Endothelial cell of umbilical vein (primary cell): Measurements from ENCODE around the gene C5. TPM values are rescaled to one million over a fixed set of nuclear protein-coding genes. Genes with fewer than 3 reads are reported as not detected.

Experiments used
- BruUV-seq: library from RNA; stranded (reverse); fragments of 400-500 nt; replicated peaks from 2 replicates; lab custom pipeline; 2021; lab: Mats Ljungman, UMichigan
- CTCF ChIA-PET: fragments of 300-600, 350-600 bp; sonication (Branson Sonifier 250); formaldehyde crosslinking; loops from one replicate; lab custom pipeline; 2021; ENCODE audit warnings: antibody characterized with exemption, inconsistent platforms; lab: Charles Lee
- POLR2A ChIA-PET: fragments of 300-600, 350-600 bp; sonication (Branson Sonifier 250); formaldehyde crosslinking; loops from one replicate; lab custom pipeline; 2021; ENCODE audit warnings: antibody characterized with exemption, inconsistent platforms; lab: Charles Lee
- DNase-seq: peaks from one replicate; pipeline ENCODE4 v3.0.0-alpha.2; 2011; ENCODE audit warnings: low read depth, low spot score
- FAIRE-seq: peaks from 2 replicates; lab custom pipeline; 2011; peaks lifted over from hg19 to GRCh38; lab: Jason Lieb, UNC
- H2AFZ ChIP-seq: 2 replicates; pipeline ENCODE4 v1.6.0; 2012; ENCODE audit warnings: low read depth, low read length, control low read depth, inconsistent platforms
- H3K27ac ChIP-seq: 2 replicates; pipeline ENCODE4 v1.5.1; 2011; ENCODE audit warnings: low read depth, mild to moderate bottlenecking, control low read depth, low read length, moderate library complexity; ENCODE audit not compliant: insufficient read depth
- H3K27me3 ChIP-seq, 2 experiments: 2 replicates each; pipeline versions ENCODE4 v1.6.0 to v1.6.1; 2011; ENCODE audit warnings: low read length in 2 of 2, mixed read lengths in 1 of 2; ENCODE audit not compliant: control insufficient read depth in 2 of 2, insufficient read depth in 2 of 2
- H3K36me3 ChIP-seq, 2 experiments: 2 replicates in 1 of 2; 3 replicates in 1 of 2; pipeline ENCODE4 v1.5.1; 2011; ENCODE audit warnings: low read length in 2 of 2, mild to moderate bottlenecking in 1 of 2, moderate library complexity in 1 of 2; ENCODE audit not compliant: control insufficient read depth in 2 of 2, insufficient read depth in 2 of 2; ENCODE audit errors: extremely low read depth in 1 of 2
- H3K4me1 ChIP-seq: 3 replicates; pipeline ENCODE4 v1.5.1; 2011; ENCODE audit warnings: mild to moderate bottlenecking, low read length; ENCODE audit not compliant: control insufficient read depth, insufficient read depth; ENCODE audit errors: extremely low read depth
- H3K4me2 ChIP-seq: 2 replicates; pipeline ENCODE4 v1.6.1; 2011; ENCODE audit warnings: low read length, control low read depth, mixed read lengths; ENCODE audit not compliant: insufficient read depth
- H3K4me3 ChIP-seq, 3 experiments: fragments of 200-600 bp in 1 of 3; sonication (generic), shearing (Covaris generic) in 1 of 3; replicated peaks in 1 of 3; 2 replicates each; pipeline ENCODE4 v1.5.1; 2011 to 2016; ENCODE audit warnings: control low read depth in 3 of 3, low read length in 3 of 3, mild to moderate bottlenecking in 2 of 3, inconsistent platforms in 1 of 3, low read depth in 1 of 3, moderate library complexity in 1 of 3; ENCODE audit not compliant: insufficient read depth in 1 of 3
- H3K79me2 ChIP-seq: 2 replicates; pipeline ENCODE4 v1.6.0; 2012; ENCODE audit warnings: low read length, inconsistent platforms; ENCODE audit not compliant: control insufficient read depth, insufficient read depth
- H3K9ac ChIP-seq: replicated peaks from 2 replicates; pipeline ENCODE3; 2011; ENCODE audit warnings: low read length, control low read depth; ENCODE audit not compliant: insufficient read depth; ENCODE audit errors: extremely low read depth
- H3K9me1 ChIP-seq: replicated peaks from 3 replicates; pipeline ENCODE4 v1.6.0; 2011; ENCODE audit warnings: mild to moderate bottlenecking, low read length; ENCODE audit not compliant: control insufficient read depth, insufficient read depth; ENCODE audit errors: extremely low read depth
- H3K9me3 ChIP-seq: replicated peaks from 2 replicates; pipeline ENCODE4 v1.5.1; 2012; ENCODE audit warnings: low read length, inconsistent platforms; ENCODE audit not compliant: control insufficient read depth, insufficient read depth
- H4K20me1 ChIP-seq: replicated peaks from 2 replicates; pipeline ENCODE3; 2011; ENCODE audit warnings: mild to moderate bottlenecking, low read length; ENCODE audit not compliant: control insufficient read depth, insufficient read depth; ENCODE audit errors: extremely low read depth
- EZH2 ChIP-seq: IDR thresholded peaks from 2 replicates; pipeline ENCODE4 v1.6.1; 2012; ENCODE audit warnings: borderline replicate concordance, low read depth, mild to moderate bottlenecking, moderate library complexity, low read length, inconsistent platforms; ENCODE audit not compliant: severe bottlenecking
- FOS ChIP-seq: IDR thresholded peaks from 2 replicates; pipeline ENCODE4 v1.6.1; 2011; ENCODE audit warnings: mild to moderate bottlenecking, low read length, moderate library complexity, borderline replicate concordance; ENCODE audit not compliant: insufficient read depth
- GATA2 ChIP-seq: IDR thresholded peaks from 2 replicates; pipeline ENCODE4 v1.7.0; 2011; ENCODE audit warnings: low read depth, mild to moderate bottlenecking, moderate library complexity, mixed read lengths, low read length; ENCODE audit not compliant: insufficient read length, insufficient read depth
- JUN ChIP-seq: IDR thresholded peaks from 2 replicates; pipeline ENCODE4 v1.6.1; 2011; ENCODE audit warnings: borderline replicate concordance, low read depth; ENCODE audit not compliant: insufficient read length, insufficient read depth
- MYC ChIP-seq: IDR thresholded peaks from one replicate; pipeline ENCODE4 v1.6.1; 2011; ENCODE audit warnings: mild to moderate bottlenecking, low read depth, low read length
- POLR2A ChIP-seq: IDR thresholded peaks from 2 replicates; pipeline ENCODE4 v1.6.1; 2012; ENCODE audit warnings: low read depth, mild to moderate bottlenecking, control low read depth, low read length
- POLR2AphosphoS5 ChIP-seq: IDR thresholded peaks from 2 replicates; pipeline ENCODE4 v1.6.1; 2012; ENCODE audit warnings: low read depth, mild to moderate bottlenecking, control low read depth, low read length, moderate library complexity; ENCODE audit not compliant: insufficient read depth
- dilution Hi-C: fragments of 300-500 bp; cut with MboI; formaldehyde crosslinking; loops from one replicate; pipeline ENCODE4 v1.15.0; 2019; ENCODE audit warnings: low sequenced_read_pairs; ENCODE audit not compliant: extremely low pct_ligation_motif_present
- intact Hi-C: fragments of 100-400 bp; cut with micrococcal nuclease; formaldehyde crosslinking; loops from one replicate; pipeline ENCODE4 v1.10.0; 2022
- polyA plus RNA-seq, 4 experiments: library from polyadenylated mRNA; depleted of rRNA in 3 of 4; stranded (reverse) in 3 of 4; unstranded in 1 of 4; fragments of >200 nt; gene quantifications; 2 replicates each; pipeline versions ENCODE4 v1.2.1 to v1.2.3, GENCODE V29; 2011 to 2012; ENCODE audit warnings: missing spikeins in 1 of 4
- total RNA-seq: library from RNA; stranded (reverse); gene quantifications from 2 replicates; pipeline ENCODE4 v1.2.3, GENCODE V29; 2021
- TF ChIP-seq, protein P1 (sequence below): IDR thresholded peaks from 2 replicates; pipeline ENCODE4 v1.6.1; 2011; ENCODE audit not compliant: insufficient read depth, insufficient read length

C5 gene
- total and polyA plus RNA-seq, 2 donors (not counting 3 experiments of a cell fraction or from before 2014, with no cell fraction given), result 0.79 to 1.6 TPM

DNA sequence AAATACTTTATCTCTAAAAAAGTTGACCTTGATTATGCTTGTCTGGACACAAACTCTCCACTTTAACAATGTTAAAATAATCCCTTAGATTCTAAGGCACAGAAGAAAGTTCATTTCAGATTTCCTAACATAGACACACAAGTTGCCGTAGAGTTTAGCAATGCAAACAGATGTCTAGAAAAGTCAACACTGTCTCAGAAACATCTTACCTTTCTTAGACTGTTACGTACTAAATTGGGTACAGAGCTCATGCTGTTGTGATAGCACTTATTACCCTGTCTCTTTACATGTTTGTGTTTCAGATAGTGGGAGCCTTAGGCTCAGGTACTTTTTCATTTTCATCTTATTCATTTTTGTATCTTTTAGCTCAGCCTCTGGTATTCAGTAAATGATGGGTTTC lies 52.0 kb downstream of the C5 start:
- H3K27me3 ChIP-seq, result no peaks in the 10 kb centered on the region
- intact Hi-C loops, result no loop called here
- no peaks in the 10 kb centered on the region for H3K36me3 ChIP-seq
- DNase-seq (no peak), FAIRE-seq (peak; percentile 56)
- H3K4me3 ChIP-seq, result no peak overlapping the region
- no peaks in the 10 kb centered on the region for H3K4me1 ChIP-seq
- H4K20me1 ChIP-seq, result no peaks in the 10 kb centered on the region
- no peak for TF ChIP-seq MYC
- TF ChIP-seq, protein P1, sequence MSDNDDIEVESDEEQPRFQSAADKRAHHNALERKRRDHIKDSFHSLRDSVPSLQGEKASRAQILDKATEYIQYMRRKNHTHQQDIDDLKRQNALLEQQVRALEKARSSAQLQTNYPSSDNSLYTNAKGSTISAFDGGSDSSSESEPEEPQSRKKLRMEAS, result no peak
- no peak for TF ChIP-seq POLR2A
- no peak for TF ChIP-seq POLR2AphosphoS5
- no peak for TF ChIP-seq EZH2
- no peak for TF ChIP-seq JUN
- H3K27ac ChIP-seq, result no peak overlapping the region
- dilution Hi-C loops, result no loop called here
- no TSS peak for BruUV-seq
- no peak overlapping the region for H3K4me2 ChIP-seq
- POLR2A ChIA-PET, result no interaction called here
- H3K79me2 ChIP-seq, result no peaks in the 10 kb centered on the region
- no peak overlapping the region for H3K9ac ChIP-seq
- H3K9me1 ChIP-seq, result no peaks in the 10 kb centered on the region
- CTCF ChIA-PET, result interaction anchor here (0.8 to 2.0 kb wide), 4 partner anchors 13 to 197 kb away, joined by 3 to 5 read pairs (median 4); no protein-coding TSS in a partner anchor
- H2AFZ ChIP-seq, result no peak overlapping the region
- no peaks in the 10 kb centered on the region for H3K9me3 ChIP-seq

DNA sequence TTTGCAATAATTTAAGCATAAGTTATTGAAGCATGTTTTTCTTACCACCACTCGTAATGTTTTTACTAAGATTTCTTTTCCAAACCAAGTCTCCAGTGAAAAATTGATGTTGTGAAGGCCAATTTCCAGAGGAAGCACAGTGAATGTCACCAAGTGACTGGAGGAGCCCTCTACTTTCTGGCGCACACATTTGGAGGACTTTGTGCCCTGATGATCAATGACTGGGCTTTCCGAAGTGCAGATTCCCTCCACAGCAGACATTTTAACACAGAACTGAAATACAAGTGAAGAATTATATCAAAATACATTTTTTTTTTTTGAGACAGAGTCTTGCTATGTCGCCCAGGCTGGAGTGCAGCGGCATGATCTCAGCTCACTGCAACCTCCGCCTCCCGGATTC lies 52.6 kb downstream of the C5 start:
- Histone ChIP-seq H3K79me2 (no peaks in the 10 kb centered on the region), H3K36me3 (no peaks in the 10 kb centered on the region), H3K4me2 (no peak overlapping the region), H3K9me3 (no peaks in the 10 kb centered on the region), H3K9me1 (no peaks in the 10 kb centered on the region), H4K20me1 (no peaks in the 10 kb centered on the region), H3K9ac (no peak overlapping the region), H3K4me3 (no peak overlapping the region), H3K4me1 (no peaks in the 10 kb centered on the region), H3K27me3 (no peaks in the 10 kb centered on the region), H2AFZ (no peak overlapping the region), H3K27ac (no peak overlapping the region)
- TF ChIP-seq GATA2 (no peak), FOS (no peak), POLR2AphosphoS5 (no peak), POLR2A (no peak), EZH2 (no peak)
- TF ChIP-seq, protein P1, result no peak
- intact Hi-C loops (no loop called here), dilution Hi-C loops (no loop called here)
- no peak for FAIRE-seq
- no TSS peak for BruUV-seq
- ChIA-PET POLR2A (no interaction called here), CTCF (interaction anchor here (2.0 kb wide), 1 partner anchor 12 kb away, joined by 5 read pairs; no protein-coding TSS in a partner anchor)
- DNase-seq, result no peak
